ENCODE data around the gene CHN1.

Gene CHN1

GRCh38 chr2:174873471-174873870 lies 131.7 kb downstream of the CHN1 start:
- peak; percentile 39 to 44 for DNase-seq (ENCODE audit: low read depth in 2 of 2)

GRCh38 chr2:174870787-174871186 lies 134.4 kb downstream of the CHN1 start:
- DNase-seq (ENCODE audit: low read depth in 2 of 2) = no peak

- DNase-seq (ENCODE audit: low read depth in 2 of 2) = no peak
Measured at GRCh38 chr2:174868878-174869277, 136.3 kb downstream of the CHN1 start.

- no peak for DNase-seq (ENCODE audit: low read depth in 2 of 2)
Measured at GRCh38 chr2:174866421-174866820, 138.8 kb downstream of the CHN1 start.

- no peak for DNase-seq (ENCODE audit: low read depth in 2 of 2)
Measured at GRCh38 chr2:174863183-174863582, 142.0 kb downstream of the CHN1 start.

- no peak for DNase-seq (ENCODE audit: low read depth in 2 of 2)
Measured at GRCh38 chr2:174859563-174860169, 145.5 kb downstream of the CHN1 start.

- no peak for DNase-seq (ENCODE audit: low read depth in 2 of 2)
Measured at GRCh38 chr2:174858745-174859144, 146.4 kb downstream of the CHN1 start.

GRCh38 chr2:174856447-174856846 lies 148.7 kb downstream of the CHN1 start:
- DNase-seq (ENCODE audit: low read depth in 2 of 2) = no peak

GRCh38 chr2:174846941-174847938 lies 157.9 kb downstream of the CHN1 start:
- DNase-seq (ENCODE audit: low read depth in 2 of 2) = peak; percentile 82 to 83

GRCh38 chr2:174846218-174846617 lies 159.0 kb downstream of the CHN1 start:
- no peak for DNase-seq (ENCODE audit: low read depth in 2 of 2)

- DNase-seq (ENCODE audit: low read depth in 2 of 2) = no peak
Measured at GRCh38 chr2:174844295-174844708, 160.9 kb downstream of the CHN1 start.

- no peak for DNase-seq (ENCODE audit: low read depth in 2 of 2)
Measured at GRCh38 chr2:174842496-174842895, 162.7 kb downstream of the CHN1 start.

- no peak for DNase-seq (ENCODE audit: low read depth in 2 of 2)
Measured at GRCh38 chr2:174841936-174842335, 163.2 kb downstream of the CHN1 start.

GRCh38 chr2:174841350-174841749 lies 163.8 kb downstream of the CHN1 start:
- DNase-seq (ENCODE audit: low read depth in 2 of 2) = no peak

GRCh38 chr2:174840436-174840835 lies 164.7 kb downstream of the CHN1 start:
- DNase-seq (ENCODE audit: low read depth in 2 of 2) = peak; percentile 79 to 82

GRCh38 chr2:174839662-174840061 lies 165.5 kb downstream of the CHN1 start:
- DNase-seq (ENCODE audit: low read depth in 2 of 2) = no peak

GRCh38 chr2:174836995-174837390 lies 168.2 kb downstream of the CHN1 start:
- no peak for DNase-seq (ENCODE audit: low read depth in 2 of 2)

- DNase-seq (ENCODE audit: low read depth in 2 of 2) = peak; percentile 94
Measured at GRCh38 chr2:174836377-174836994, 168.7 kb downstream of the CHN1 start.

GRCh38 chr2:174835797-174836255 lies 169.4 kb downstream of the CHN1 start:
- DNase-seq (ENCODE audit: low read depth in 2 of 2) = peak; percentile 92 to 95

GRCh38 chr2:174833737-174834136 lies 171.4 kb downstream of the CHN1 start:
- no peak for DNase-seq (ENCODE audit: low read depth in 2 of 2)

GRCh38 chr2:174830561-174830960 lies 174.6 kb downstream of the CHN1 start:
- DNase-seq (ENCODE audit: low read depth in 2 of 2) = no peak

GRCh38 chr2:174829550-174829949 lies 175.6 kb downstream of the CHN1 start:
- DNase-seq (ENCODE audit: low read depth in 2 of 2) = no peak

Measured in fibroblast of skin of left quadriceps (primary cell).